ENCODE measurements around the gene SMARCA1.

Gene SMARCA1

GRCh38 chrX:129529685-129530281 lies 6.5 kb upstream of the SMARCA1 start:
- DNase-seq (ENCODE audit: low spot score) = no peak

GRCh38 chrX:129525896-129526295 lies 2.6 kb upstream of the SMARCA1 start:
- no peak for DNase-seq (ENCODE audit: low spot score)

DNA sequence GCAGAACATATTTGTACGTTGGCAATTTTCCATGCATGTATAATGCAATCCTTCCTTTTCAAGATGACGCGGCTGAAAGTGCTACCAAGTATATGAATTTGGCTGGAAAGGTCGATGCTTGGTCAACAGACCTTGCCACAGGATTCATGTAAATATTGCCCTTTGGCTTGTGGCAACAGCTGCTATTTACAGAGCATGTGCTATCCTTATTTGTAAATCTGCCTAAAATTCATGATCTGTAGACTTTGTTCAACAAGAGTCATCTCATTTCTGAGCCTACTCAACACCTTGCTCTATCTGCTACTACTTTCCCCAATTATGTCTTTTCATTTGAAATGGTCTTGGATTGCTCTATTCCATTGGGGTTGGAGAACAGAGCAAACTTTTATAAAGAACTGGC lies 1.9 kb upstream of the SMARCA1 start:
- DNase-seq (ENCODE audit: low spot score) = no peak

- DNase-seq (ENCODE audit: low spot score) = no peak
Observed at GRCh38 chrX:129524250-129524850, 1.1 kb upstream of the SMARCA1 start.

GRCh38 chrX:129522184-129523078 lies 859 bp downstream of the SMARCA1 start:
- peak; percentile 65 for DNase-seq (ENCODE audit: low spot score)

DNA sequence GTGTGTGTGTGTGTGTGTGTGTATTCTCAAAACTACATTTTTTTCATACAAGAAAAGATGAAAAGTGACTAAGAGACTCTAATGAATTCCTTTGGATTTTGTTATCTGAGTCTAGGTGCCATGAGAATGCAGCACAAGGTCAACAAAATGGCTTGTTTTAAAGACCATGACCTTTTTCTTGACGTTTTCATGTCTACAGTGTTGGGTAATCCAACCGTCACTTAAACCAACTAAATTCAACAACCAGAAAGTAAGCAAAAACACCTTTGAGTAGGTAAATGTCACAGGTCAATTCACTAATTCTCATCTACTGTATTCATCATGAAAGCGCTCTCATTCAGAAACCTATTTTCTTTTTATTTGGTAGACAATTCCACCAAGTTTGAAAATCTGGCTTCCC lies 3.1 kb downstream of the SMARCA1 start:
- DNase-seq (ENCODE audit: low spot score) = no peak

- no peak for DNase-seq (ENCODE audit: low spot score)
Observed at GRCh38 chrX:129516402-129516801, 6.9 kb downstream of the SMARCA1 start.

DNA sequence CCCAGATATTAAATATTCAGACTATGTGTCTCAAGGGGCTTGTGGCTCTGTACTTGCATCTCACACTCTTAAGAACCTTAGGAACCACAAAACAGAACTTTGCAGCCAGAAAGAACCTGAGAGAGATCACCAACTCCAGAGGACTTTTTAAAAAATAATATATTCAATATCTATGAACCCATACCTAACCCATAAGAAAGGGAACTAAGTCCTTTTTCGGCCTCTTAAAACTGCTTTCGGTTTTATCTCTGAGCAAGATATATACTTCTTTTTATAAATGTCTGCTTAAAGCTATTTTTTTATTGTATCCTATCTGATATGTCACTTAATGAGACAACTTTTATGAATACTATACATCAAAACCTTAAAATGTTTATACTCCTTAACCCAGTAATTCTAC lies 10.9 kb downstream of the SMARCA1 start:
- DNase-seq (ENCODE audit: low spot score) = no peak

GRCh38 chrX:129511689-129512088 lies 11.6 kb downstream of the SMARCA1 start:
- no peak for DNase-seq (ENCODE audit: low spot score)

DNA sequence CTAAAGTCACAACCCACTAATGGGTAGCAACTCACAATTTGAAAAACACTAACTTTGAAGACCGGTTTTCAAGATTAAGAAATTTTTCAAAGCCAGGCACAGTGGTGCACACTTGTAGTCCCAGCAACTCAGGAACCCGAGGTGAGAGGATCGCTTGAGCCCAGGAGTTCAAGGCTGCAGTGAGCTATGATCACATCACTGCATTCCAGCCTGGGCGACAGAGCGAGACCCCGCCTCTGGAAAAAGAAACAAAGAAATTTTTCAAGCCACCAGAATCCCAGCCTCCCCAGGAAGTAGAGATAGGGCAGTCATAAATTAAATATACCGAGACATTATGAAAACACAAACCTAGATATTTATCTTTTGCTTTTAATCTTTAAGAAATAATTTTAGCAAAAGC lies 13.0 kb downstream of the SMARCA1 start:
- DNase-seq (ENCODE audit: low spot score) = no peak

GRCh38 chrX:129497146-129497843 lies 26.0 kb downstream of the SMARCA1 start:
- no peak for DNase-seq (ENCODE audit: low spot score)

- DNase-seq (ENCODE audit: low spot score) = no peak
Observed at GRCh38 chrX:129496625-129497024, 26.7 kb downstream of the SMARCA1 start.

DNA sequence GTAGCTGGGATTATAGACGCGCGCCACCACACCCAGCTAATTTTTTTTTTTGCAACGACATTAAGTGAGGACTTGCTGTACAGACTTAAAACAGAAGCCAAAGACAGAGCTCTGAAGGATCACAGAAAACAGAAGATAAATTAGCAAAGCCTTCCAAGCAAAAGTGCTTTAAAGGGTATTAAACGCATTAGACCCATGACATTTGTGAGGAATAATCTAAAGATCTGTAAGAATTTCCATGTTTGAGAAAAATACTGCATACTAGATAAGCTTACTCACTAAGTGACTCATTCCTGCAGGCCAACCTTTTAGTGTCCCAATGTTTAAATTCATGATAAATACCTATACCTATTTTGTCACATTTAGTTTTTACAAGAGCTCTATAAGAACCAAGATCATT lies 27.4 kb downstream of the SMARCA1 start:
- no peak for DNase-seq (ENCODE audit: low spot score)

GRCh38 chrX:129494887-129495286 lies 28.4 kb downstream of the SMARCA1 start:
- no peak for DNase-seq (ENCODE audit: low spot score)

GRCh38 chrX:129493643-129494042 lies 29.6 kb downstream of the SMARCA1 start:
- peak; percentile 6 for DNase-seq (ENCODE audit: low spot score)

DNA sequence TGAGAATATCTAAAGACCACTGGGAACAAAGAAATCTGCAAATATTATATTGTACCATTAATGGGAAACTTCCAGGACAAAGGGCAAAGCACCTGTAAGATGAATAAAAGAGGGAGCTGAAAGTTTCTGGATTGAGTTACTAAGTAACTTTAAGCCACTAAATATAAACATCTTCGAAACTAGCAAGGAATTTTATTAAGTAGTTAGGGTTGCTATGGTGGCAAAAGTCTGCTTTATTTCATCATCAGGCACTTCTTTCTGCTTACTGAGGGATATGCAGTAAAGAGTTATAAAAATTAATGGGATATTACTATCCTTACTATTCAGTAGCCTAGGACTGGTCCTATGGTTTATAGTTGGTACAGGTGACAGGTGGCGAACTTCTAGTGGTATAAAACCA lies 33.0 kb downstream of the SMARCA1 start:
- no peak for DNase-seq (ENCODE audit: low spot score)

- no peak for DNase-seq (ENCODE audit: low spot score)
Observed at GRCh38 chrX:129488359-129488758, 34.9 kb downstream of the SMARCA1 start.

- no peak for DNase-seq (ENCODE audit: low spot score)
Observed at GRCh38 chrX:129480889-129481288, 42.4 kb downstream of the SMARCA1 start.

GRCh38 chrX:129478516-129478915 lies 44.8 kb downstream of the SMARCA1 start:
- no peak for DNase-seq (ENCODE audit: low spot score)

GRCh38 chrX:129472116-129472515 lies 51.2 kb downstream of the SMARCA1 start:
- no peak for DNase-seq (ENCODE audit: low spot score)

GRCh38 chrX:129462707-129463106 lies 60.6 kb downstream of the SMARCA1 start:
- no peak for DNase-seq (ENCODE audit: low spot score)

GRCh38 chrX:129461801-129462456 lies 61.4 kb downstream of the SMARCA1 start:
- DNase-seq (ENCODE audit: low spot score) = no peak

Measured in AG08396 (cell line).